Left ventricle myocardium inferior (tissue), 1 donor: ENCODE data around the gene MYBBP1A. TPM values are rescaled to one million over a fixed set of nuclear protein-coding genes. Genes with fewer than 3 reads are reported as not detected.
"Not testable (repeated sequence)": the region's sequence is repeated elsewhere in the genome, so short reads cannot be mapped to it uniquely, and the experiment has no call there.

Experiments
- DNase-seq: peaks from one replicate; pipeline ENCODE4 v3.0.0-alpha.2; 2020
- H3K27ac ChIP-seq: fragments of 200-600 bp; replicated peaks from 2 replicates; pipeline ENCODE4 v1.8.0; 2021
- H3K27me3 ChIP-seq: fragments of 200-600 bp; 2 replicates; pipeline ENCODE4 v1.8.0; 2021; ENCODE audit warnings: low read depth
- H3K36me3 ChIP-seq: fragments of 200-600 bp; 2 replicates; pipeline ENCODE4 v1.8.0; 2021
- H3K4me1 ChIP-seq: fragments of 200-600 bp; 2 replicates; pipeline ENCODE4 v1.8.0; 2021
- H3K4me3 ChIP-seq: fragments of 200-600 bp; 2 replicates; pipeline ENCODE4 v1.8.0; 2021; ENCODE audit warnings: mild to moderate bottlenecking, moderate library complexity
- H3K9me3 ChIP-seq: fragments of 200-600 bp; replicated peaks from 2 replicates; pipeline ENCODE4 v1.8.0; 2021
- CTCF ChIP-seq: fragments of 200-600 bp; IDR thresholded peaks from 2 replicates; pipeline ENCODE4 v1.8.0; 2021; ENCODE audit warnings: antibody characterized with exemption, mild to moderate bottlenecking, borderline replicate concordance
- intact Hi-C: fragments of 100-400 bp; cut with micrococcal nuclease; formaldehyde crosslinking; loops from one replicate; pipeline ENCODE4 v1.11.0; 2022
- total RNA-seq: library from RNA; stranded (reverse); fragmentation: NEBNext Ultra II Directional; extraction: Animal tissue kit (Norgen Biotek cat#: 25700); gene quantifications from one replicate; pipeline ENCODE4 v1.2.1, GENCODE V29; 2021
- donor health status: DM: no; HTN: yes; CAD: no; lungs with severe emphysema.

The MYBBP1A gene
- total RNA-seq, 1 donor from 2014 or later, result 21.3 TPM

GRCh38 chr17:4600563-4600962 is 45.4 kb upstream of the MYBBP1A start:
- peak; percentile 77 for DNase-seq

DNA sequence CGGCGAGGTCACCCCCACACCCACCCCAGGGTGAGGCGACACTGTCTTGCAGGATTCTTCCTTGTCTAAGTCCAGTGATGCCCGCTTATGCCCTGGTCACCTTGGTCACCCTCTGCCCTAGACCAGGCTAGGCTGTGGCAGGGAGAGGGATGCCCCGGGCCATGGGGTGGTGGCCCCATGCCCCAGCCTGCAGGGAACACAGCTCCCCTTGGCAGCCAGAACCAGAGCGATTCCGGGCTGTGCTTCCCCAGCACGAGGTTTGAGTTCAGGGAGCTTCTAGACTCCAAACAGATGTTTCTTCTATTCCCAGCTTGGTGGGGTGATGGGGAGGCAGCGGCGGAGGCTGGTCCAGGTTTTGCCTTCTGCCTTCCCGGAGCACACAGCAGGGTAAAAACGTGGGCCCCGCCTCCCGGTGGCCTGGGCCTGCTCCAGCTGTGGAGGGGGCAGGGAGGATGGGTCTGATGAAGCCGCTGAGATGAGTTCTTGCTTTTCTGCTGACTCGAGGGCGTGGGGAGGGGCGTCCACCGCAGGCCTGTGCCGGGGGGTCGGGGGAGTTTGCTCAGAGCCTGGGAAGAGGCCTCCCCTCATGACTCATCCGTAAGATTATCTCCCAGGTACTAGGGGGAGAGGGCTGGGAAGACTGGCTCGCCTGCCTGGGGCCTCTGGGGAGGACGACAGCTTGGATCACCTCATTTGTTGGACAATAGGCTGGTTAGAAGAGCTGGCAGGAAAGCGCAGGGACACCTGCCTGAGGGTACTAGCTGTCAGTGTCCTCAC is 44.5 kb upstream of the MYBBP1A start:
- Histone ChIP-seq H3K27ac (peak overlapping the region; percentile 95), H3K27me3 (no peaks in the 10 kb centered on the region), H3K4me1 (peaks cover 75% of the 10 kb centered on the region), H3K36me3 (peaks cover 13% of the 10 kb centered on the region), H3K4me3 (peak overlapping the region; percentile 17), H3K9me3 (no peaks in the 10 kb centered on the region)
- TF ChIP-seq CTCF, result no peak
- peak; percentile 73 for DNase-seq
- intact Hi-C loops, result no loop called here

More at GRCh38 chr17:4600563-4600962, 45.4 kb upstream of the MYBBP1A start:
- Histone ChIP-seq H3K27ac (peak overlapping the region; percentile 95), H3K4me3 (peak overlapping the region; percentile 17), H3K27me3 (no peaks in the 10 kb centered on the region), H3K9me3 (no peaks in the 10 kb centered on the region), H3K4me1 (peaks cover 78% of the 10 kb centered on the region), H3K36me3 (peaks cover 13% of the 10 kb centered on the region)
- peak; percentile 33 for TF ChIP-seq CTCF
- intact Hi-C loops, result no loop called here

GRCh38 chr17:4598776-4599504 is 43.8 kb upstream of the MYBBP1A start:
- Histone ChIP-seq H3K27me3 (no peaks in the 10 kb centered on the region), H3K4me1 (peaks cover 68% of the 10 kb centered on the region), H3K4me3 (peak overlapping the region; percentile 17), H3K9me3 (no peaks in the 10 kb centered on the region), H3K36me3 (peaks cover 13% of the 10 kb centered on the region), H3K27ac (peak overlapping the region; percentile 95)
- no peak for TF ChIP-seq CTCF
- DNase-seq, result peak; percentile 77
- intact Hi-C loops, result no loop called here

GRCh38 chr17:4597975-4598374 is 42.8 kb upstream of the MYBBP1A start:
- peak; percentile 48 for DNase-seq
- peak overlapping the region; percentile 95 for H3K27ac ChIP-seq
- no peaks in the 10 kb centered on the region for H3K9me3 ChIP-seq
- H3K36me3 ChIP-seq, result peaks cover 13% of the 10 kb centered on the region
- intact Hi-C loops, result no loop called here
- no peaks in the 10 kb centered on the region for H3K27me3 ChIP-seq
- TF ChIP-seq CTCF, result no peak
- no peak overlapping the region for H3K4me3 ChIP-seq
- peaks cover 65% of the 10 kb centered on the region for H3K4me1 ChIP-seq

DNA sequence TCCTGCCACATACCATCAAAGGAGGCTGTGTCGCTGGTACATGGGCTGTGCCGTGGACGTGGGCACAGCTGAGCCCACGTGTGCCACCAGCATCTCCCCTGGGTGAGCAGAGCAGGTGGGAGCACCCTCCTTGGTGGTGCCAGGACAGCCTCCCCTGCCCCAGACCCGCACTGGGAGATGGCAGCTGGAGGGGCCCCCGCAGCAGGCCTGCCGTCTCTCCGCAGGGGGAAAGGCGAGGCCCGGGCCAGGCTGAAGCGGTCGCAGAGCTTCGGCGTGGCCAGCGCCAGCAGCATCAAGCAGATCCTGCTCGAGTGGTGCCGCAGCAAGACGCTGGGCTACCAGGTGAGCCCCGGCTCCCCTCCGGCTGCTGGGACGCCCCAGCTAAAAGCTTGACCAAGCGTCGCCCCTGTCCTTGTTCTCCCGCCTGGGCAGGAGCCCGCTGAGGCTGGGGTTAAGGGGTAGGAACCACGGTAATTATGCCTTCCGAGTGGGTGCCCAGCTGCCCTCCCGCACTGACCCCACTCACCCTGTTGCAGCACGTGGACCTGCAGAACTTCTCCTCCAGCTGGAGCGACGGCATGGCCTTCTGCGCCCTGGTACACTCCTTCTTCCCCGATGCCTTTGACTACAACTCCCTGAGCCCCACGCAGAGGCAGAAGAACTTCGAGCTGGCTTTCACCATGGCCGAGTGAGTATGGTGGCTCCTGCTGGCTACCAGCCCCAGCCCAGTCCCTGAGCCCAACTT is 41.6 kb upstream of the MYBBP1A start:
- intact Hi-C loops, result no loop called here
- peak overlapping the region; percentile 95 for H3K27ac ChIP-seq
- H3K36me3 ChIP-seq, result peaks cover 13% of the 10 kb centered on the region
- no peaks in the 10 kb centered on the region for H3K9me3 ChIP-seq
- no peaks in the 10 kb centered on the region for H3K27me3 ChIP-seq
- no peak overlapping the region for H3K4me3 ChIP-seq
- DNase-seq, result no peak
- H3K4me1 ChIP-seq, result peaks cover 61% of the 10 kb centered on the region
- TF ChIP-seq CTCF, result no peak

DNA sequence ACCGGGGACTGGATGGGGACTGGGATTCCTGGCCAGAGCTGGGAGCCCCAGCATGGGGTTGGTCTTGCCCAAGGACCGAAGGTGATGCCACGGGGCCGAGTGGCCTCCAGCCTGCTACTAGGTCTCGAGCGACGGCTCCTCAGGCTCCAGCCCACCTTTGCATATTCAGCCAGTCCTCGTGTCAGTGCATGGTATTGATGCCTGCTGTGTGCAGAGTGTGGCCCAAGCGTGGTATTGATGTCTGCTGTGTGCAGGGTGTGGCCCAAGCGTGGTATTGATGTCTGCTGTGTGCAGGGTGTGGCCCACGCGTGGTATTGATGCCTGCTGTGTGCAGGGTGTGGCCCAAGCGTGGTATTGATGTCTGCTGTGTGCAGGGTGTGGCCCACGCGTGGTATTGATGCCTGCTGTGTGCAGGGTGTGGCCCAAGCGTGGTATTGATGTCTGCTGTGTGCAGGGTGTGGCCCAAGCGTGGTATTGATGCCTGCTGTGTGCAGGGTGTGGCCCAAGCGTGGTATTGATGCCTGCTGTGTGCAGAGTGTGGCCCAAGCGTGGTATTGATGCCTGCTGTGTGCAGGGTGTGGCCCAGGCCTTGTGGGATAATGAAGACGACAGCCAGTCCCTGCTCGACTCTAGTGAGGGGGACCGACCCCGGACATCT is 40.6 kb upstream of the MYBBP1A start:
- H3K9me3 ChIP-seq, H3K27me3 ChIP-seq, H3K27ac ChIP-seq, intact Hi-C loops, DNase-seq, H3K4me3 ChIP-seq: not testable (repeated sequence)
- H3K4me1 ChIP-seq, result peaks cover 62% of the 10 kb centered on the region
- H3K36me3 ChIP-seq, result peaks cover 13% of the 10 kb centered on the region
